GM18498 (cell line): Measurements from ENCODE around the gene GRIA3.
"Not testable (repeated sequence)": the region's sequence is repeated elsewhere in the genome, so short reads cannot be mapped to it uniquely, and the experiment has no call there.

Experiments used
- ATAC-seq: cut with Tn5 transposase; IDR thresholded peaks from one replicate; pipeline ENCODE4 v1.9.1; 2021; ENCODE audit warnings: mild to moderate bottlenecking, moderate library complexity; ENCODE audit not compliant: unreplicated experiment

GRIA3 gene

DNA sequence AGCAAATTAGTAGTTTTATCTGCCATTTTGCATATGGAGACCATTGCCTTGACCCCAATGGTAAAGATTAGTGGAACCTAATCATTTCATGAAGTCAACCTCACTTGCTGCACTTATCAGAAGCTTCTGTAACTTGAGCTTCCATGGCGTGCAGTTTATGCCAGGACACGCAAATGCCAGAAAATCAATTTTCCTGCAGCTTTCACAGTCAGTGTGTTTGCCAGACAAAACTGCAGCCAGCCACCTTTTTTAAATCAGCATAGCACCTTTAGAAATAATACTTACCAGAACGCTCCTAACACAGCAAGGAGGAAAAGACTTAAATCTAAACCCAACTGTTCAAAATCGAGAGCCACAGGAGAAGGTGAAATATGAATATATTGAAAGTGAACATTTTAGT, 265.3 kb downstream of the GRIA3 start:
- ATAC-seq, result no peak

DNA sequence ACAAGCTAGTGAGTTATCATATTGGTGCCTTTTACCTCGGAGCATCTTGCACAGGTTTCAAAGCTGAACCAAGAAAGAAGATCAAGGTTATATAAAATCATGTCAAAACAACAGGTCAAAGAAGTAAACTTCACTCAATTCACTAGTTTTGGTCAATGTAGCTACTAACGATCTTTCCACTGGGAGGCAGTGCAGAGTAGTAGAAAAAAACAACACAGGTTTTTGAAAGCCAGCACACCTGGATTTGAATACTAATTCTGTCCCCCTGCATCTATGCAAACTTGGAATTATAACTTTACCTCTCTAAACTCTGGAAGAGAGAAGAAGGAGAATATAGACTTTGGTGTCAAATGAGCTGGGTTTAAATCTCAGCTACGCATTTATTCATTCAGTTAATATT, 266.1 kb downstream of the GRIA3 start:
- ATAC-seq, result no peak

DNA sequence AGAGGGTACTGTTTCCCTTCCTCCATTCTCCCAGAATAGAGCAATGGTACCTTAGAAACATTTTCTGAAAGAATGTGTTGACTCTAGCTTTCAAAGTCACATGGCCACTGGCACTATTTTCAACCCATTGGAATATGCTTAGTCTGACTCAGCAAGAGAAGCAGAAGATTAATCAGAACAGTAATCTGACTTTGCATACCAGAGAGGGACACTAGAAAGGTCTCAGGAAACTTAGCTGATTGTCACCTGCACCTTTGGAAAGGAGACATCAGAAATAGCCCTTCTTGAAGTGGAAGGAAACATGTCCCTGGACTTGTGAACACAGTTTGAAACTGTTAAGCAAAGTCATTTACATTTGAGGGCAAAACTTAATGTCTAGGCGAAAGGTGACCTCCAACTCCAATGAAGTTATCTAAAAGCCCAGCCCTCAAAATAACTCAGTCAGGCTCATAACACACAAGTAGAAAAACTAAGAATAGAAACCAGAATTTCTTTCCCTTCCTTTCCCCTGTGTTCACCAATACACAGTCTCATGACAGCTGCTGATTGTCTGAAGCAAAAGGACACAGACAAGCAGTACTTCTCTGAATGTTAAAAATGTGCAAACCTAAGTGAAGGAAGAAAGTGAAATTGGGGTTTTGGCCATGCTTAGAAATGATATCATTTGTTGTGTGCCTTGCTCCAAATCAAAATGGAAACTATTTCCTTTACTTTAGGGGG, 270.8 kb downstream of the GRIA3 start:
- peak; percentile 94 for ATAC-seq

DNA sequence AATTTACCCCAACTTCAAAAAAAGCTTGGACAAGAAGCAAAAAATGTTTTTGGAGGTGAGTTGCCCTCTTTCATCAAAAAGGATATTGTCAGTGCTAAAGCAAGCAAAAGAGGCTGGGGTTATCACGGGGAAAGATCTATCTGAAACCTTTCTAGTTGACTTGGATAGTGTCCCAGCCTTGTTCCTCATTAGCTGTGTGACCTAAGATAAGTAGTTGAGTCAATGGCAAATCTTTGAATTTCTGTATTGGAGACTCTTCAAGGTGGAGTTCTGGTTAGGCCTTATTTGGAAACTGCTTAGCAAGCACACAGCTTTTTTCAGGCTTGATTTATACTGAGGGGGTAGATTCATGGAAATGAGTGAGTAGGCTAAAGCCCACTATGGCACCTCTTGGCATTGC, 271.6 kb downstream of the GRIA3 start:
- no peak for ATAC-seq

DNA sequence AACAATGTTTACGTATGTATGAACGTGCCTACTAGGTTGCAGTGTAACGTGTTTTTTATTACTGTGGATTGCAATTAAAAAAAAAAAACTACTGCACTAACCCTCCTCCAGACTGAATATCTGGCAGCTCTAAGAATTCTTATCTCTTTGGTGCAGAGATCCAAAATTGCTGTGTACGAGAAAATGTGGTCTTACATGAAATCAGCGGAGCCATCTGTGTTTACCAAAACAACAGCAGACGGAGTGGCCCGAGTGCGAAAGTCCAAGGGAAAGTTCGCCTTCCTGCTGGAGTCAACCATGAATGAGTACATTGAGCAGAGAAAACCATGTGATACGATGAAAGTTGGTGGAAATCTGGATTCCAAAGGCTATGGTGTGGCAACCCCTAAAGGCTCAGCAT, 280.6 kb downstream of the GRIA3 start:
- no peak for ATAC-seq

DNA sequence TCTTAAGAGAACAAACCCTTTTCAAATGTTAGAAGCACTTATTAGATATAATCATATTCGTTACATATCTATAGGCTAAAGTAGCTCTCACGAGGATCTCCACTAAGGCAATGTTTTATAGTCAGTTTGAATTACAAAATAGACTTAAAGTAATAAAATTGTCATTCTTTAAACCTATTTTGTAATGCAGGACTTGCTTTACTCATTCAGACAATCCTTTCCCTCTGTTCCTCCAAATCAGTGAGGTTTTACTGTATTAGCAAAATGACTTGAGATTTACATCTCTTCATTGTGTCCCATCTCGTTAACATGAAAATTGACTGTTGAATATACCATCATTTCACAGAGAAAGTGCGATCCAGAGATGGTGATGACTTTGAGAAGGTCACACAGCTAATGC, 284.4 kb downstream of the GRIA3 start:
- ATAC-seq, result no peak

DNA sequence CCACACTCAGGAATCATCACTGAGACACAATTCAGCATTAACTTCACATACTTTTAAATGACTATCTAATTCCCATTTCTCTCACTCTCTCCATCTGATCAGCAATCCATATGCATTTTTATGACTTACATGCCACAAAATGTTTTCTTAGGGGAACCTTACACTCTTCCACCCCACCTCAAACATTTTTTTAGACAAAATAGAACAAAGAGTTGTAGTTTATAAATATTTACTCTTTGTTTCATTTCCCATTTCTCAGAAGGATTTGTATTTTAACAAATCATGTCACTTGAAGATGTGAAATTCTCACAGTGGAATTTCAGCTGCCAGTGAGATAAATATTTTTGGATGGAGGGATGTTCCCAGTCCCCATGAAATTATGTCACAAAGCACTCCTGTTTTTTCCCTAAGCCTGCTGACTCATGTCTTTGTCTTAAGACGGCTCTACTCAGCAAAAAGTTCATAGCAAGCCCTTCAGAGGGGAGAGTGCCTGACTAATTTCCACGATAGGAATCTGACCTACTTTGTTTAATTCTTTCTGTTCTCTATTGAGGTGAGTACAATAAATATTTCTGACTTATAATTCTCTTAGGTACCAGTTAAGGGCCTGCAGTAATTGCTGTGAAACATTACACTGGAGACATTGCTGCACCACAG, 291.1 kb downstream of the GRIA3 start:
- ATAC-seq, result peak; percentile 41

DNA sequence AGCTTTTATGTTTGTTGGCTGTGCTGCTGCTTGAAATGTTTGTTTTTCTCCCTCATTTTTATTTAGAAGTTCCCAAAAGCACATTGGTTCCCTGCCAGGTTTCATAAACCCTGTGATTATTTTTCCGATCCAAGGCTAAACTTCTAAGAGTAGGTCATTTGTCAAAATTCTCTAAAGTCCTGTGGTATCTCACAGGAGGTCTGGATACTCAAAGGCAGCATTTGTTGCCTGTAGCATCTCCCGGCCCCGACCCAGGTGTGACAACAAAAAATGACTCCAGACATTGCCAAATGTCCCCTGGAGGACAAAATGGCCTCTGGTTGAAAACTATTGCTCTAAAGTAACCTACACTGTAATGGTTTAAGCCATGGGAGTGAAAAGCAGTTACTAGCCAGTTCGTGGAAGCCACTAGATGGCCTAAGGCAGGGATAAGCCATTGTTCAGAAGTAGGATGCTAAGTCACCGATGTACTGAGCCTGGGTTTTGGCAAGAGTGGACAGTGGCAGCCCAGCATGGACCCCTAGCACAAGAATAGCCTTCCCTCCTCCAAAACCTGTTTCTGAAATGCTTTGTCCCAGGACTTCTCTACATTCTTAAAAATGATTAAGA, 292.6 kb downstream of the GRIA3 start:
- ATAC-seq, result no peak

DNA sequence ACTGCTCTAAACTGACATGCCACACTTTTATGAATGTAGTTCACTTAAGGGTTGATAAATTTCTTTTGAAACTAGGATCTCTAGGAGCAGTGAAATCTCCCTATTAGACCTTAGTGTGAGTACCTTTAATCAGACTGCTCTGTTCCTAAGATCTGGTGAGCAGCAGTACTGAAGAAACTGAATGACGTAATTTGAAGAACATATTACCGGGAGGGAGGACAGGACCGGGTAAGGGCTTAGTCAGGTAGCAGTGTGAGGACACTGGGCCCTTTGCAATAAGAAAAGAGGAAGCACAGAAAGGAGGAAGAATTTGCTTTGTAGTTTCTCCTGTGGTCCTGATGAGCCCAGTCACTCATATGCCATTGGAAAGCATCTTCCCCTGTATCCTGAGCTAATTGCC, 293.6 kb downstream of the GRIA3 start:
- no peak for ATAC-seq

DNA sequence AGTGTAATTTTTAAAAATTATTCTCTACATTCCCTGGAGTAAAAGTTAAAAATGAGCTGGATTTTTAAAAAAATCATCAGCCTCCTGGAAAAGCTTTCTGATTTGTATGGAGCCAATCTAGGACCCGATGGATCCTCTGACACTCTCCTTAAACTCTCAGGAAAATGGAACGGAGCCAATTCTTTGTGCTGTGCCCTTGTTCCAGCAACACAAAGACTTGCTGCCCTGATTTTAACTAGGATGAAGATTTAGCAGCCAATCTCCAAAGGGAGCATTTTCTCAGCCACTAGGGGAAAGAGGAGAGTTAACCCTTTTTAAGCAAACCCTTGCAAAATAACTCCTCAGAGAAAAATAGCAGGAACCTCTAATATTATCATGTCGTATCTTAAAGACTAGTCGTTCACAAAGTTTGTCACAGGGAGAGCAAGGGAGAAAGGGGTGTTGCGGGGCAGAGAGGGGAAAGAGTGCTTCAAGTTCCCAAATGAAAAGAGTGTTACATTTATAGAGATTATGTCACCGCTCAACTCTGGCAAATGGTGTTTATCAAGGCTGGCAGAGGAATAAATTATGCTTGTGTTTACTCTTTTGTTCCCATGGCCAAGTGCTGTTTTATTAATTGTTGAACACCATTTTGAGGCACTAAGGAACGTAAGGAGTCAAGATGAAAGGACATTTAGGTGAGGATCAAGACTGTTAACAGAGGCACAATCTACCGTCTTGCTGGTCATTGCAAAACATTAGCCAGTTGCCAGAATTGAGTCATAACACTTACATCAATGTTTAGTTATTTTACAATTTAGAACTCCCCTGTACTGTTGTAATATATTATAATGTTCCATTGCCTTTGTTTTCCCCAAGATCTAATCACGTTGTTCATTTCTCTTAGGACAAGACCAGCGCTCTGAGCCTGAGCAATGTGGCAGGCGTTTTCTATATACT, 298.1 kb downstream of the GRIA3 start:
- ATAC-seq, result no peak

DNA sequence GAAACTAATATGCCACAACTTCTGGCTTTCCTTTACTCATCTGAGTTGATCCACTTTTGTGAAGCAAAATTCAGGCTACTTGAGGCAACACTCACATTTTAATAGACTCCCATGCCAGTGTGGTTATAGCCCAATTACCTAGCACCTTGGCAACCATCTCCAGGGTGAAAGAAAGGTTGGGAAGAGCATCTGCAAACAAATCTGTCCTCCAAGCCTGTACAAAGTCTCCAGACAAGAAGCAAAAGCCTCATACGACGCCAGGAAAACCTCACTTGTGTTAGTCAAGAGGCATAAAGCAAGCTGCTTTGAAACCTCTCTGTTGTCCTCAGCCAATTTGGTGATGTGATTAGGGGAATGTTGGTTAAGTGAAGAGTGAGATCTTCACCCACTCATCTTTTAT, 302.2 kb downstream of the GRIA3 start:
- no peak for ATAC-seq

DNA sequence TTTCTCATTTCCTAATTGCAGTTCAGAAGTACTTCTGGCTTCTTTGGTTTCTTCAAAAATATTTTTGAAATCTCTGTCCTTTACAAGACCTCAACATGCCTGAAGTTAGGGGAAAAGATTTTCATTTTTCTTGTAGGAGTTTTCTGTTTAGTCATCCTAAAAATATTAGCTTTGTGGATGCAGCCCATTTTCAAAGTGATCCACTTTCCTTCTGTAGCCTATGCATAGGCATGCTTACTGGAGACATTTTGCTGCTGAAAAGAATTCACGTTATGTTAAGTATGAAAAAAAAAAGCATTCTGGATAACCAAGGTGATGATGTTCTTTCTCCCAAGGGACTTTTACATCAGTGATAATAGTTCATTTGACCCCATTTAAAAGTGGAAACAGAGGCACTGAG, 303.2 kb downstream of the GRIA3 start:
- ATAC-seq, result no peak

DNA sequence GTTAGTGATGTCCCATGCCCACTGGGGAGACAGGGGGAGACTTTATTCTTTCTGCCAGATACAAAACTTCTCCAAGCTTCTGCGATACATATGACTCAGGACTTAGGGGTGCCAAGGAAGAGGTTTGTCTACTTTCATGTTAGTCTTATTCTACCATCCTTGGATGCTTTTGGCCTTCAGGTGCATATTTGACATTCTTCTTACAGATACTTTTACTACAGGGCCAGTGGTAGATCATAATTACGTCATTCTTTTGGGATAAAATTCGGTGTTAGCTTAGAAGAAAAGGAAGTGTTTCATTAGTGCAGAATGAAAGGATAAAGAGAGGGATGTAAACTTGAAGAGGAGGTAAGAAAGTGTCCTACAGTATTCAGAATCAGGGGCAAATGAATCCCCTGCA, 303.6 kb downstream of the GRIA3 start:
- ATAC-seq, result no peak

DNA sequence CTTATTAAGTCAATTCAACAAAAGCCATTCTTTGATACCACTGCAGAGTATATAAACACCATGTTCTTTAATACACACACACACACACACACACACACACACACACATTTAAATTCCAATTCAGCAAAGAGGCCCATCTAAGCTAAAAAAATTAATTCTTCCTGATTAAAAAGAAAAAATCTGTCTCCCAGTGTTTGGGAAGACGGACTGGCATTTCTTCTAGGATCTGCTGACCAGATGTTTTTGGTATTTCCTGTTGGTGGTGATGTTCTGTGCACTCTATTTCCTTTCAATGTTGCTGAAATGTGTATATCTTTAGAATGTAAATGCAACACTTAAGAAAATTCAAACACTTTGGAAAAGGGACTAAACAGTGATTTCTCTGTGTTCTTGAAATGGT, 304.9 kb downstream of the GRIA3 start:
- no peak for ATAC-seq

DNA sequence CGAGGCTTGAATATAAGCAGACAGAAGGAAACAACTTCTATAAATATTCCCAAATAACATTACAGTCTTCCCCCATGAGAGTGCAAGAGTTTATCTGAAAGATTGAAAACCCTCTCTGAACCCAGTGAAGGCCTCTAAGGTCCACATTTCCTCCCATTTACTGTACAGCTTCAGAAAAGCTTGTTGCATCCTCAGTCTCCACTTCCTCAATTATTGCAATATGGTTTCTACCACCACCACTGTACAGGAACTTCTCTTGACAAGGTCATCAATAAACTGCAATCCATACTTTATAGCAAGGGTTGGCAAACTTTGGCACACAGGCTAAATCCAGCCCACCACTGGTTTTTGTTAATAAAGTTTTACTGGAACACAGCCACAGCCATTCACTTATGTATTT, 309.8 kb downstream of the GRIA3 start:
- ATAC-seq, result no peak

DNA sequence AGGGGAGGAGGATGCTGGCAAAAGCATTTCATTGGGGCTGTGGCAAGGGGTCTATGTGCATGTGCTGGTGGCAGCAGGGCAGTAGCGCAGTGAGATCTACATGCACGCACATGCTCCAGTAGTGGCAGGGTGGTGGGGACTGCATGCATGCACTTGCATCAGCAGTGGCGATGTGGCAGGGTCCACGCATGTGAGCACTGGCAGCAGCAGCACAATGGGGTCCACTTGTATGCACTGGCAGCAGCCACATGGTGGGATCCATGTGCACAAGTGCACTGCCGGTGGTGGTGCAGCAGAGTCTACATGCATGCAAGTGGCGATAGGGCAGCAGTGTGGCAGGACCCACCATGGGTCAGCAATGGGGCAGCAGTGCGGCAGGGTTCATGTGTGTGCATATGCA, 315.7 kb downstream of the GRIA3 start:
- ATAC-seq, result no peak

DNA sequence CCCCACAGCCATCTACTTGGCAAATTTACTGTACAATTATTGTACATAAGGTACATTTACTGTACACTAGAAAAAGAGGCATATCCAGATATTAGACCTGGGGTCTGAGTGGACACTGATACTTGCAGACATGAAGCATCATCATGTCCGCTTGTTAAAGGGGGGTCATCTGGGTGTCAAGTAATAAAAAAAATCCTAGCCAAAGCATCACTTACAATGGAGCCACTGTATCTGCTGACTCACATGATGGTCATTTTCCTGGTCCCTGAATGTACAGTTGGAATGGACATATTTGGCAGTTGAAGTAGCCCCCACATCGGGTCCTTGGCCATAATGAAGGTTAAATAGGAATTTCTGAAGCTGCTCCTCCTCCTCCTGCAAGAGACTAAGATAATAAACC, 320.0 kb downstream of the GRIA3 start:
- ATAC-seq, result no peak

DNA sequence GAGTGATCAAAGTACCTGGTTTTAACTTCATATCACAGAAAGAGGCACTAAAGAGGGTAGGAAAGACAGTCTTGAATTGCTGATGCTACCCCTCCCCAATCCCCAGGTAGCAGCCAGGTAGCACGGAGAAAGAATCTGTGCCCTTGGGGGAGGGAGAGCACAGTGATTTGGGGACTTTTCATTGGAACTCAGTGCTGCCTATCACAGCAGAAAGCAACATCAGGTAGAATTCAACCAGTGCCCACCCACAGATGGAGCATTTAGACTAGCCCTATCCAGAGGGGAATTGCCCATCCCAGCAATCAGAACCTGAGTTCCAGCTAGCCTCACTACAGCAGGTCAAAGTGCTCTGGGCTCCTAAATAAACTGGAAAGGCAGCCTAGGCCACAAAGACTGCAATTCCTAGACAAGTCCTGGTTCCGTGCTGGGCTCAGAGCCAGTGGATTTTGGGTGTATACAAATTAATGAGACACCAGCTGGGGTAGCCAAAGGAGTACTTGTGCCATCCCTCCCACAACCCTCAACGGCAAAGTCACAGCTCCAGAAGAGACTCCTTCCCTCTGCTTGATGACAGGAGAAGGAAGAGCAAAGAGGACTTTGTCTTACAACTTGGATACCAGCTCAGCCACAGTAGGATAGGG, 320.7 kb downstream of the GRIA3 start:
- no peak for ATAC-seq

DNA sequence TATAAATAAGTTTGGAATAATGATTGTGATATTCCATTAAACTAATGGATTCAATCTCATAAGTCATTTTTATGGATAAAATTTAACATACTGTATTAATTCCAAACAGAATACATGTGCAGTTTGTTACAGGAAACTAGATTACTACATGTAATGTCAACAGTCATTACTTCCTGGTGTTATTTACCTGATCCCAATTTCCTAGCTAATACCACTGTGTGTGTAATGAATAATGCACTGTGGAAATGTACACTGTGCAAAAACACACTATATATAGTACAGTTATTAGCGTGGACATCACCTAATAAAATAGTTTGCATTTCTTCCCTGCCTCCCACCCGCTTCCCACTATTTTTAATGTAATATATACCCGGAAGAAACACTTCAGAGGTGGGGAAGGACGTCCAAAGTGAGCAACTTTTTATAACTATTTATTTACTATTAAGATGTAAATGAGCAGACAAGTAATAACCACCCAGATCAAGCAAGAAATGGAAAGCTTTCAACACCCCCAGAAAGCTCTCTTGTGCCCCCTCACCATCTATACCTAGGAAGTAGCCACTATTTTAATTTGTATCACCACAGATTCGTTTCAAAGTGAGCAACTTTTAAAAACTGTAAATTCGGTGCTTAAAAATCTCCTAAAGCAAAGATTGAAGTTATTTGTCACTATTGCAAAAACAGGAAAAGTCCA, 329.7 kb downstream of the GRIA3 start:
- no peak for ATAC-seq

DNA sequence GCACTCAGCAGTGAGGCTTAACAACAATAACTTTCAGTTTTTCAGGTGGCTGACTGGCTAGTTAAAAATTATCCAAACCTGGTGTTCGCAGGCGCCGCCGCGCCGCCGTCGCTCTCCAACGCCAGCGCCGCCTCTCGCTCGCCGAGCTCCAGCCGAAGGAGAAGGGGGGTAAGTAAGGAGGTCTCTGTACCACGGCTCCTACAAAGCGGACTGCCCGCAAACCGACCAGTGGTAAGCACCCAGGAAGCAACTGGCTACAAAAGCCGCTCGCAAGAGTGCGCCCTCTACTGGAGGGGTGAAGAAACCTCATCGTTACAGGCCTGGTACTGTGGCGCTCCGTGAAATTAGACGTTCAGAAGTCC, 330.2 kb downstream of the GRIA3 start:
- ATAC-seq, result not testable (repeated sequence)
